ENCODE data around the gene NEGR1.

- TF ChIP-seq FOXJ3 (CRISPR knock-in tag; IDR thresholded peaks at IDR 0.05; ENCODE audit: borderline replicate concordance) (no peak), ATF6 (CRISPR knock-in tag; IDR thresholded peaks at IDR 0.05) (no peak), NR2C2 (CRISPR knock-in tag; IDR thresholded peaks at IDR 0.05) (no peak), MAX (CRISPR knock-in tag; IDR thresholded peaks at IDR 0.05) (no peak), SMAD3 (CRISPR knock-in tag; IDR thresholded peaks at IDR 0.05; ENCODE audit: borderline replicate concordance) (no peak), E2F1 (CRISPR knock-in tag; IDR thresholded peaks at IDR 0.05) (no peak), GTF2I (CRISPR knock-in tag; conservative IDR thresholded peaks at IDR 0.05) (no peak), ZNF396 (CRISPR knock-in tag; IDR thresholded peaks at IDR 0.05; ENCODE audit: borderline replicate concordance) (no peak), USF2 (CRISPR knock-in tag; IDR thresholded peaks at IDR 0.05) (no peak), CTCF (IDR thresholded peaks at IDR 0.05) (no peak), ELF4 (CRISPR knock-in tag; IDR thresholded peaks at IDR 0.05; ENCODE audit: low read depth) (no peak), ZNF232 (CRISPR knock-in tag; IDR thresholded peaks at IDR 0.05) (no peak)
These were observed 57.8 kb downstream of the NEGR1 start for GRCh38 chr1:72224506-72224905.
